ENCODE data around the gene GABRG3.

GRCh38 chr15:27166917-27167316 lies 195.9 kb downstream of the GABRG3 start:
- TF ChIP-seq RARB (CRISPR knock-in tag; IDR thresholded peaks at IDR 0.05) (no peak), ZFP3 (CRISPR knock-in tag; IDR thresholded peaks at IDR 0.05) (no peak), ARNTL (CRISPR knock-in tag; IDR thresholded peaks at IDR 0.05; ENCODE audit: borderline replicate concordance, low read depth) (no peak), TOX (CRISPR knock-in tag; IDR thresholded peaks at IDR 0.05; ENCODE audit: borderline replicate concordance) (no peak), ZNF70 (CRISPR knock-in tag; IDR thresholded peaks at IDR 0.05) (no peak)

Measured in SK-N-SH treated with all-trans-retinoic acid at 6 μM for 48 hours (cell line).